ENCODE results near the gene PCK2. TPM values are rescaled to one million over a fixed set of nuclear protein-coding genes. Genes with fewer than 3 reads are reported as not detected.
A peak's percentile ranks its signal among the peaks of the same experiment; 100 is the strongest.

PCK2 gene
- total and polyA plus RNA-seq, 2 of the 13 experiments (the other 11 are each of a cell fraction or from before 2014, with no cell fraction given): 129 to 272 TPM

DNA sequence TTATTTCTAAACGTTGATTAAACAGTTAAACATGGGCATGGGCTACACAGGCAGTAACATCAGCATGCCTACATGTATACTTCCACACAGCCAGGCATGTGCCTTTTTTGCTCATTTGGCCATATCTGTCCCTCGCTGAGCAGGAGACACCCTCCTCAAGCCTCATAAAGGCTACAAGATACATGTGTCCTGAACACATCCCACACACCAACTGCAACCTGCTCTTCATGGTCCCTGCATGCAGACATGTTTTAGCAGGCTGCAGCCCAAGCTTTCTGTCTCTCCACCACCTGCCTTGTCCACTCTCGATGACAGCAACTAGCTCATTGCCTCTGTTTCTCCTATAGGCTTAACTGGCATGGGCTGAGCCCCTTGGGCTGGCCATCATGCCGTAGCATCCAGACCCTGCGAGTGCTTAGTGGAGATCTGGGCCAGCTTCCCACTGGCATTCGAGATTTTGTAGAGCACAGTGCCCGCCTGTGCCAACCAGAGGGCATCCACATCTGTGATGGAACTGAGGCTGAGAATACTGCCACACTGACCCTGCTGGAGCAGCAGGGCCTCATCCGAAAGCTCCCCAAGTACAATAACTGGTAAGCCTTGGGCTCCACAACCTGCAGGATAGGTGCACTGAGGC, 2.6 kb downstream of the PCK2 start (continued):
- TF ChIP-seq ZFY (CRISPR knock-in tag; IDR thresholded peaks at IDR 0.05) (no peak; the same call in 1 of the 2 replicates), RBM22 (optimal IDR thresholded peaks at IDR 0.05; ENCODE audit: low read length) (peak; percentile 96), SRSF9 (IDR thresholded peaks at IDR 0.05; ENCODE audit: borderline replicate concordance, insufficient read depth, low read depth, low read length, poor library complexity, severe bottlenecking) (no peak), ZNF644 (CRISPR knock-in tag; IDR thresholded peaks at IDR 0.05; ENCODE audit: low read depth) (no peak), ZNF317 (CRISPR knock-in tag; IDR thresholded peaks at IDR 0.05) (no peak), ZNF33B (CRISPR knock-in tag; IDR thresholded peaks at IDR 0.05) (no peak), NFE2L2 (IDR thresholded peaks at IDR 0.05; ENCODE audit: low read length) (no peak), ZMAT3 (CRISPR knock-in tag; conservative IDR thresholded peaks at IDR 0.05) (no peak), ISX (CRISPR knock-in tag; conservative IDR thresholded peaks at IDR 0.05) (no peak), RORA (CRISPR knock-in tag; IDR thresholded peaks at IDR 0.05) (no peak), FOXJ3 (CRISPR knock-in tag; IDR thresholded peaks at IDR 0.05; ENCODE audit: borderline replicate concordance) (no peak), ZBTB26 (CRISPR knock-in tag; IDR thresholded peaks at IDR 0.05; ENCODE audit: borderline replicate concordance) (no peak), TGIF2 (CRISPR knock-in tag; IDR thresholded peaks at IDR 0.05) (no peak), ESRRA (CRISPR knock-in tag; IDR thresholded peaks at IDR 0.05; ENCODE audit: low read depth) (no peak; the same call in 1 of the 2 replicates), ZSCAN21 (CRISPR knock-in tag; IDR thresholded peaks at IDR 0.05; ENCODE audit: borderline replicate concordance) (no peak), FUBP1 (CRISPR knock-in tag; IDR thresholded peaks at IDR 0.05; ENCODE audit: borderline replicate concordance) (no peak), ATF3 (CRISPR knock-in tag; IDR thresholded peaks at IDR 0.05) (peak; percentile 45; the same call in 1 of the 2 replicates), ZBTB3 (CRISPR knock-in tag; IDR thresholded peaks at IDR 0.05; ENCODE audit: borderline replicate concordance, low read depth) (no peak), TARDBP (CRISPR knock-in tag; IDR thresholded peaks at IDR 0.05) (peak; percentile 65; the same call in 1 of the 2 replicates), ZBTB25 (CRISPR knock-in tag; IDR thresholded peaks at IDR 0.05) (no peak), EP300 (IDR thresholded peaks at IDR 0.05; ENCODE audit: low read depth in 2 of 2, low read length in 2 of 2) (no peak), EP300 (CRISPR knock-in tag; IDR thresholded peaks at IDR 0.05; ENCODE audit: borderline replicate concordance) (0 out of 2 replicates have a peak, but pooled peaks have one; percentile 19)
- TF ChIP-seq, protein P1, sequence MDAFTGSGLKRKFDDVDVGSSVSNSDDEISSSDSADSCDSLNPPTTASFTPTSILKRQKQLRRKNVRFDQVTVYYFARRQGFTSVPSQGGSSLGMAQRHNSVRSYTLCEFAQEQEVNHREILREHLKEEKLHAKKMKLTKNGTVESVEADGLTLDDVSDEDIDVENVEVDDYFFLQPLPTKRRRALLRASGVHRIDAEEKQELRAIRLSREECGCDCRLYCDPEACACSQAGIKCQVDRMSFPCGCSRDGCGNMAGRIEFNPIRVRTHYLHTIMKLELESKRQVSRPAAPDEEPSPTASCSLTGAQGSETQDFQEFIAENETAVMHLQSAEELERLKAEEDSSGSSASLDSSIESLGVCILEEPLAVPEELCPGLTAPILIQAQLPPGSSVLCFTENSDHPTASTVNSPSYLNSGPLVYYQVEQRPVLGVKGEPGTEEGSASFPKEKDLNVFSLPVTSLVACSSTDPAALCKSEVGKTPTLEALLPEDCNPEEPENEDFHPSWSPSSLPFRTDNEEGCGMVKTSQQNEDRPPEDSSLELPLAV (CRISPR knock-in tag; conservative IDR thresholded peaks at IDR 0.05; ENCODE audit: low read depth): no peak
- TF ChIP-seq, protein P2, sequence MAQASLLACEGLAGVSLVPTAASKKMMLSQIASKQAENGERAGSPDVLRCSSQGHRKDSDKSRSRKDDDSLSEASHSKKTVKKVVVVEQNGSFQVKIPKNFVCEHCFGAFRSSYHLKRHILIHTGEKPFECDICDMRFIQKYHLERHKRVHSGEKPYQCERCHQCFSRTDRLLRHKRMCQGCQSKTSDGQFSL (CRISPR knock-in tag; IDR thresholded peaks at IDR 0.05): no peak
